ENCODE results near the gene HCN4.
"Not testable (repeated sequence)": the region's sequence is repeated elsewhere in the genome, so short reads cannot be mapped to it uniquely, and the experiment has no call there.

The HCN4 gene

DNA sequence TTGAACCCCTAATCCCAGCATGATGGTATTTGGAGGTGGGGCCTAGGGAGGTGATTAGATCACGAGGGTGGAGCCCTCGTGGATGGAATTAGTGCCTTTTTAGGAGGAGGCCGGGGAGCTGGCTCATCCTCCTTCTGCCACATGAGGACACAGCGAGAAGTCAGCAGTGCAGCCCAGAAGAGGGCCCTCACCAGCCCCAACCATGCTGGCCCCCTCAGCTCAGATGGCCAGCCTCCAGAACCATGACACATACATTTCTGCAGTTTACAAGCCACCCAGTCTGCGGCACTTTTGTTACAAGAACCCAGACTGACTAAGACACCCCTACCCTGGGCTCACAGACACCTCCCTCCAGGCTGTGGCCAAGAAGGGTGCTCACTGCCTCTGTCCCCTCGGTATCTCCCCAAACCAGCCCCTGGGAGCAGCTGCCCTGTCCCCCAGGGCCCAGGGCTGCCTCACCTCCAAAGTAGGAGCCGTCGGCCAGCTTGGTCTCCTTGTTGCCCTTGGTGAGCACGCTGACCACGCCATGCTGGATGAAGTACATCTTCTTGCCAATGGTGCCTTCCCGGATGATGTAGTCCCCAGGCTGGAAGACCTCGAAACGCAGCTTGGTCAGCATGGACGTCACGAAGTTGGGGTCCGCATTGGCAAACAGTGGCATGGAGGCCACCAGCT is 44.1 kb downstream of the HCN4 start:
- no peak for DNase-seq (ENCODE audit: low read depth)

DNA sequence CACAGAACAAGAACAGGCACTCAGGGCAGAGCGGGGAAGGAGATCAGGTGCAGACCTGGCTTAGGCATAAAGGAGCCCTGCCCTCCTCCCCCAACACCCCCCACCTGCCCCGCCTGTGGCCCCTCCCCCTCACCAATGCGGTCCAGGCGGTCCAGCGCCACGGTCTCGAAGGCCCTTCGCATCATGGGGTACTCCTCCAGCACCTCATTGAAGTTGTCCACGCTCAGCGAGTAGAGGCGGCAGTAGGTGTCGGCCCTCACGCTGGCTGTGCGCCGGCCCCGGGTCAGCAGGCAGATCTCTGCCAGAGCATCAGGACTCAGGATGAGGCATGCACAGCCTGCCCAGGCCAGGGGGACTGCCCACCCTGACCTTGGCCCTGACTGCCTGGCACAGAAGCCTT is 44.8 kb downstream of the HCN4 start:
- DNase-seq (ENCODE audit: low read depth): no peak

DNA sequence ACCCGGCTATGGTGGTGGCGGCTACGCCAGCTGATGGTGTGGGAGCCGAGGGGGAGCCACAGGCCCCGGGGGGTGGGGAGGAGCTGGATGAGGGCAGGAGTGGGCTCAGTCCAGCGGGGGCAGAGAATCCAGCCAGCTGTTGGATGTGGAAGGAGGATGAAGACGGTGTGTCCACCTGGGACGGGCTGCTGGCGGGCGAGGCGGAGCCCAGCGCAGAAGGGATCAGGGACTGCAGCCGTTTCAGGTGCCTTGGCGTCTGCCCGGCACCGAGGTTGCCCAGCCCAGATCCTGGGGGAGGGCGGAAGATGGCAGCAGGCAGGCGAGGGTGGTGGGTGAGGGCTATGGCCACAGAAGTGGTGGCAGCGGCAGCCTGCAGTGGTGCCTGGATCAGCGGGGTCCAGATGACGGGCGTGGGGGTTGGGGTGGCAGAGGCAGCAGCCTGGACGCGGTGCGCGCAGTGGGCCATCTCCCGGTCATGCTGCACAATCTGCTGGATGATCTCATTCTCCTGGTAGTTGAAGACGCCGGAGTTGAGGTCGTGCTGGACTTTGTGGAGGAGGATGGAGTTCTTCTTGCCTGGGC is 45.3 kb downstream of the HCN4 start:
- DNase-seq (ENCODE audit: low read depth): no peak

DNA sequence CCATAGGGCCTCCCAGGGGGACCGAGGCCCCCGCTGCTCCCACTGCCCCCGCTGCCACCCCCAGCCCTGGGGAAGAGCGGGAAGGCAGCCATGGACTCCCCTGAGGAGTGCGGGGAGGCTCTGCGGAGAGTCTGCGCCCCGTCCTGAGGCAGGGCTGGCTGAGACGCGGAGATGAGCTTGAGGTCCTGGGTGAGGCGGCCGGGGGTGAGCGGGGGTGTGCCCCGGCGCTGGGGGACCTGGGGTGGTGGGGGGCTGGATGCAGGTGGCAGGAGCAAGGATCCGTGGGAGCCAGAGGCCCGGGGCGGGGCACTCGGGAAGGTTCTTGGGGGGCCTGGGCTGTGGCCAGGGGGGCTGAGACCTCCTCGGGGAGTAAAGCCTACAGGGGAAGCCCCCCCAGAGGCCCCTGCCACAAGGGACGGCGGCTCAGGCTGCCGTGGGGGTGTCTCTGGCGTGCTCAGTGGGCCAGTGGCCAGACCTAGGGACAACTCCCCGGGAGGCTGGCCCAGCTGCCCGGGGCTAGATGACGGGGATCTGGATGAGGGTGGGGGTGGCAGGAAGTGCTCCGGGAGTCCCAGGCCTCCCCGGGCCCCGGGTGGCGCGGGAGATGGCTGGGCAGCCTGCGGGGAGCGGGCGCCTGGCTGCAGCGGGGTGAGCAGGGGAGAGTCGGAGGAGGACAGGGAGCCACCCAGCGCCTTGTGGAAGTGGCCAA is 45.9 kb downstream of the HCN4 start:
- DNase-seq (ENCODE audit: low read depth): no peak

DNA sequence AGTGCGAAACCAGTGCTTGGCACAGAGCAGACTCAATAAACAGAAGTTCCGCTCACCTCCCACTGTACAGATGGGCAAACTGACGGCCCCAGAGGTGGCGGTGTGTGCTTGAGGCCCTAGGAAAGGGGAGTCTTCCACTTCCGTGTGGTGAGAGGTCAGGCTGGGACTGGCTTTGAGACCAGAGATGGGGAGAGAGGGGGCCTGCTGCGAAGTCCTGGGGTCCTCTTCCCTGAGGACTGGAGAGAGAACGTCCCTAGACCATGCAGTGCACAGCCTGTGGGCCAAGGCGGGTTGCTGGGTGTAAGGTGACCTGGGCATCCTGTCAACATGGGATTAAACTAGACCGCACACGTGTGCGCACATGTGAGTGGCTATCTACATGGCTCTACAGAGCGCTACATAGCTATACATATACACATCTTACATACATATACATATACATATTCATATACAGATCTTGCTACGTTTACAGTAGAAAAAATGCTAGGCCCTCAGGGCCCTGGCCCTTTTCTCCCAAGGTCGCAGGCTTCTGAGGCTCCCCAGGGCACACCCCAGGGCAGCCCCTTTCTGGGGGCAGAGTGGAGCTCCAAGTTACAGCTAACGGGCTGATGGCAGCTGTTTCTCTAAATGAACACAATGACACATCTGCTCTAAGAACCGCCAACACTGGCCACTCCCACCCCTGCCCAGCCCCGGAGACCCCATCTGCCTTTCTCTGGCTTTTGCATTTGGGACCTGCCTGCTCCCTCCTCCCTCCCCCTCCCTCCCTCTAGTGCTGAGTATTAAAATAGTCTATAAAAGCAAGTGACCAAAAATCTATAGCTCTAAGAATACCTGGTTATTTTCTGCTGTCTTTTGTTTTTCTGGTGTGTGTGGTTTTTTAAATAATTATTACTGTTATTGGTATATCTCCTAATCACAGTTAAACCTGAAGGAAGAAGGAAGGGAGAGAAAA is 47.0 kb downstream of the HCN4 start:
- DNase-seq (ENCODE audit: low read depth): no peak

DNA sequence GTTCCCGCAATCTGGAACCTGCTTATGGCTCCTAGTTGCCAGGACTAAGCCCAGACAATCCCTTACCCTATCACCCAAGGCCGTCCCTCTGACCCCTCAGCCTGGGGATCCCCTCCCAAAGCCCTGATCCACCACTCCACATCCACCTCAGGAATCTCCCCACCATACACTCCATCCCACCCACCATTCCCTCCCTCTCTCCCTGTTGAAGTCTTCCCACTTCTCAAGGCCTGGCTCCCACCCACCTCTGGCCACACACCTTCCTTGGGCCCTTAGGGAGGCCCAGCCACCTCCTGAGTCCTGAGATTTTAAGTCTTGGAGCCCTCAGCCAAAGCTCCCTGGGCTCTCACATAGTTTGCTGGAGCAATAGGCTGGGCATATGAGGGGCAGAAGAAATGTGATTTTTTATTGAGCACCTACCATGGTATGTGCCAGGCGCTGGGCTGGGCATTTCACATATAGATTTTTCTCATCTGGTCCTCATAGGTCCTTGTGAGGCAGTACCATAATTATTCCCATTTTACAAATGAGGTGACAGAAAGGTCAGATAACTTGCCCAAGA is 48.1 kb downstream of the HCN4 start:
- DNase-seq (ENCODE audit: low read depth): no peak

DNA sequence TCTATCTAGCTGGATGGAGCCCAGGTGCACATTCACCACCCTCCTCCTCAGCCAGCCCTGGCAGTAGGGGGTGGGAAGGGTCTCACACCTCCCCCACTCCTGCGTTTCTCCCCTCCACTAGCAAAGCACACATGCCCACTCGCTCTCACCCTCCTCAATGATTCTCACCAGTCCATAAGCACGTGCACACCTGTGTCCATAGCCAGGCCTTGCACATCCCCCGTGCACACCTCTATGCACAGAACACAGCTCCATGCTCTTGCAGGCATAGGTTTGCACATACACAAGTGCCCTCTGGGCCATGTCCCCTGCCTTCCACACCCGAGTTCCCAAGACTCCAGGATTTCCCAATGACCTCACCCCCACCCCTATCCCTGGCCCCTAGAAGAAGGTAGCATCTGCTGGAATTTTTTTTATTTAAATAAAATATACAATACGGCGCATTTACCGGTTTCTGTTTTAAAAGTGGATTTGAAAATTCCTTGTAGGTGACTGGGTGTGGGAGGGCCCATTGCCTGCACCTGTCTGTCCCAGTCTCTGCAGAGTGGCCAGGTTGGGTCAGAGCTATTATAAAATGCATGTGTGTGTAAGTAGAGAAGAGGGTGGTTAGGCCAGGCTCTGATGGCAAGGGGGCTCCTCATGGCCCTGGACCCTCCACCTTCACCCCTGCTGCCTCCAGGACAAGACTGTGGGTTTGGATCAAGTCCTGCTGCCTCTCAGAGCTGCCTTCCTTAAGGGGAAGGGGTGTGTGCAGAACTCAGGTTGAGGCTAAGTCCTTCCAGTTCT is 49.1 kb downstream of the HCN4 start:
- DNase-seq (ENCODE audit: low read depth): no peak

DNA sequence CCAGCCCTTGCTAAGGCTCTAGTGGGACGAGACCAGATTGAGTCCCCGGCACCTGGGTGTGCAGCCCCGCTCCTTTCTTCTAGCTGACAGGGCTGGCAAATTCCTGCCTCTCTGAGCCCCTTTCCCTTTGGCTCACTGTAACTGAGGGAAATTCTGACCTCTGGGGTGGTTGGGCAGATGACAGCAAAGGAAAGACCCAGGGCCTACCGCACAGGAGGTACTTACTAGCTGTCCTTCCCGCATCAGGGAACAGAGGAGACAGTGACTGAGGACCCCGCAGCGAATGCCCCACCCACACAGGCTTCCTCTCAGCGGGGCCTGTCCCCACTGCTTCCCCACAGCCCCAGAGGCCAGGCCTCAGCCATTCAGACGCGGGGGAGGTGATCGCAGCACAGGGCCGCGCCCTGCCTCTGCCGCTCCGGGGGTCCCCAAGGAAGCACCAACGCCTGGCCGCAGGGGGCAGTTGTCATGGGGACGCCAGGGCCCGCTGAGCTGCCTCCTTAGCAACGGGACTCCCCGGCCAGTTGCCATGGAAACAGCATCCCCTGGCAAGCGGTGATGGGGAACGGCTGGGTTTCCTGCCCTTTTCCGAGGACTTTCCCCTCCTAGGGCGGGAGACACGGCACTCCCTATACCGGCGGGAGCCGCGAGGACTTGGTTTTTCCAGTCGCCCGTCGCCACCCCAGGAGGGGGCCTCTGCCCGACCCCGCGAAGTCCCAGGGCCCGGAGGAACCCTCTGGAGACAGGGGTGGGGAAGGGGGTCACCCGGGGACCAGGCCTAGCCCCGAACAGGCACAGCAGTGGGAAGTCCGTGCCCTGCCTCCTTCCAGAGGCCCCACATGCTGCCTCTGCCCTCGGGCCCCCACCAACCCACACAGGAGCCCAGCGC is 50.1 kb downstream of the HCN4 start:
- DNase-seq (ENCODE audit: low read depth): no peak

DNA sequence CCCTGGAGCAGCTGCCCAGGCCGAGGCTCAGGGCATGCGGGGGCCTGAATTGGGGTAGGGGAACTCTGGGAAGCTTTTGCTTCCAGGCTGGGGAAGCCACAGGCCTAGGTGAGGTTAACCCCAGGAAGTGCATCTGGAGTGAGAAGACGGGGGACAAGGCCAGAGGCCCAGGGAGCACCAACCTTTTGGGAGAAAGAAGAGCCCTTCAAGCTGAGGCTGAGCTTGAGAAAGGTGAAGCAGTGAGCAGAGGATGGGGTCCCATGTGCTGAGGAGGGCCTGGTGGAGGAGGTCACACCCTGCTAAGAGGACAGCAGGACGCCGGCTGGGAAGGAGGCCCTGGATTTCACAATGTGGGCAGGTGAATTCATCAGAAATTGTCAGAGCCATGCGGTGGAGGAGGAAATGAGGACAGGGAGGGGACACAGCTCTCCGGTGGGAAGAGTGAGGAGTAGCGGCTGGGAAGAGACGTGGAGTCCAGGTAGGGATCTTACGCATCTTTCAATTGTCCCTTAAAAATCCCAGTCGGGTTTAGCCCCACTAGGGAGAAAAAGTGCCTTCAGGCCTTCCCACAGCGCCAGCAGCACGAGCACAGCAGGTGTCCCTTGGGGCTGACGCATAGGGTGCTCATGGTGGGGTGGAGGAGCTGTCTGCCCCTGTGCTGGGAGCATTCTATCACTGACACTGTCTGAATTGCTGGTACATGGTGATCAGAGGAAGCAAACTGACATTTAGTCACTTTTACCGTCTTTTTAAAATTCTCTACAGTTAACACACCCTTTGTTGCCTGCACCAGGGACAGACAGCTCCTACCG is 50.9 kb downstream of the HCN4 start:
- no peak for DNase-seq (ENCODE audit: low read depth)

DNA sequence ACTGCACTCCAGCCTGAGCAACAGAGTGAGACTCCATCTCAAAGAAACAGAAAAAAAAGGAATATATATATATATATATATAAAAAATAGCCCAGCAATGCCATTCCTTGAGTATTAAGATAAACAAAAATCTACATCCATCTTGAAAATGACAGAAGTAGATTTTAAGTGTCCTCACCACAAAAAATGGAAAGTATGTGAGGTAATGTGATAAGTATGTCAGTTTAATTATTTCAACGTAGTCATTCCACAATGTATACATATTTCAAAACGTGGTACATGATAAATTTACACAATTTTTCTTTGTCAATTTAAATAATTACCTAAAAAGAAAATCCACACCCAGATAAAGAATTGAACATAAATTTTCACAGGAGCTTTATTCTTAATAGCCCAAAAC is 54.9 kb downstream of the HCN4 start:
- DNase-seq (ENCODE audit: low read depth): no peak

DNA sequence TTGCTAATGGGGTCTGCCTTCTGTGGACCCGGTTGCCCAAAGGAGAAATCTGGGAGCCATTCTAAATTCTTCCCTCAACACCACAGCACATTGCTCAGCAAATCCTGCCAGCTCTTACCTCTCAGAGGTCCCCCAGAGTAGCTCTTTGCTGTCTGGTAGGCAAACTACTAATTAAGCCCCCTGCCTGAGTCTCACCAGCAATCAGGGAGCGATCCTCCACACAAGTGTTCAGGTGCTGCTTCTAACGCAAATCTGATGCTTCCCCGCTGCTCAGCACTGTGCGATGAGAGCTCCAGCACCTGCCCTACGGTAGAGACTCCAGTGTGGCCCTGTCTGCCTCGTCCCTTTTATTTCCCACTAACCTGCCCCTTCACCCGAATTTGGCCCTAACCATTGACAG is 60.5 kb downstream of the HCN4 start:
- no peak for DNase-seq (ENCODE audit: low read depth)

DNA sequence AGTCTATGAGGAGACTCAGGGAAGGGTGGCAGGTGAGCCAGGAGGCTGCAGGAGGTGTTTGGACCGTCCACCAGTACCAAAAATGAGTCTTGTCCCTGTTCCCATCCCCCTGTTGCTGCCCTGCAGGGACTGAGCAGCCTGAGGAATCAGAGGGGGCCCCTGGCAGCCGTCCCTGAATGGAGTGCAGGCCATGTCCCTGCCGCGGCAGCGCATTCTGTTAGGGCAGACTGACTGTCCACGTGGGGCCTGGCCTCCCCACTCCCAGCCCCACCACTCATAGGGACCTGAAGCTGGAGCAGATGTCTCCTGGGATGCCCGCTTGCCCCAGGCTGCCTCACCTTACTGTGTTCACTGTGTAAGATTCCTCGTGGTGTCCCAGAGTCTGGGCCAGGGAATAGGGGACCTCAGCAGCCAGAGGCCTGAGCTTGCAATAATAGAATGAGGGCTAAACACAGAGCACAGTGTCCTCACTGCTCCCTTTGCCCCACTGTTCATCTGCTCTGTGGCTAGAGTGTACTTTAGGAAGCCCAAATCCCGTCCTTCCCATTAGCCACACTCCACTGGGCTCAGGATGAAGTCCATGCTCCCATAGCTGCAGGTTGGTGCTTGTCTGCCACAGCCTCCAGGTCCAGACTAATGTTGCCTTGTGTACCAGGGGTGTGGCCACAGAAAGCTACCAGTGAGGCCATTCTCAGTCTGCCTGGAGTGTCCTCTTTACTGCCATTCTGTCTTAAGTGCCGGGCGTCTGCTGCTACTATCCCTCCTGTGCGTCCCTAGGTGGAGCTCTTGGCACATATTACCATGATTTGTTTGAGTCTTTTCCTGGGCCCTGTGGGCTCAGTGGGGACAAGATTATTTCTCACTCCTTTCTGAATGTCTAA is 63.2 kb downstream of the HCN4 start:
- no peak for DNase-seq (ENCODE audit: low read depth)

DNA sequence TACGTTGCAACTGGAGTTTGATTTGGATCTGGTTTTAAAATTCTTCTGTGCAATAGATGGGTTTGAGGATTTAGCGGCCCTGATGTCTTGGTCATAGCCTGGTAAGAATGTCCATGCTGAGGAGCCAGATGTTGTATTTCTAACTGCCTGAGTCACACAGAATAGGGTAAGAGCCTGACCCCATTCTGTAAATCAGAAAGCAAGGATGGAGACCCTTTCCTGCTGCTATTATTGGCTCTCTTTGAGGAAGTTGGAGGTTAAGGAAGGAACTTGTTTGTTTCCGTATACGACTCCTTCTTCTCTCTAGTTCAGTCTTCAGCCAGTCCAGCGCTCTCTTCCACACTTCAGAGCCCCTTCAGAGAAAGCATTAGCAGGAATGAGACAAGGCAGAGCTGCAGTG is 65.1 kb downstream of the HCN4 start:
- DNase-seq (ENCODE audit: low read depth): no peak

DNA sequence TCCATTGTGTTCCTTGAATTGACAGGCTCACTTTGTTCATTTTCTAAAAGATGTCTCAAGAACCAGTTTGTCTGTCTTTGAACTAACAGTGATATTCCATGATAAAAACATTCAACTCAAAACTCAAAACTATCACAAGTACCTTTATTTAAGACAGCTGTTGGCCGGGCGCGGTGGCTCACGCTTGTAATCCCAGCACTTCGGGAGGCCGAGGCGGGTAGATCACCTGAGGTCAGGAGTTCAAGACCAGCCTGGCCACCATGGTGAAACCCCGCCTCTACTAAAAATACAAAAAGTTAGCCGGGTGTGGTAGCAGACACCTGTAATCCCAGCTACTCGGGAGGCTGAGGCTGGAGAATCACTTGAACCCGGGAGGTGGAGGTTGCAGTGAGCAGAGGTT is 68.5 kb downstream of the HCN4 start:
- not testable (repeated sequence) for DNase-seq (ENCODE audit: low read depth)

DNA sequence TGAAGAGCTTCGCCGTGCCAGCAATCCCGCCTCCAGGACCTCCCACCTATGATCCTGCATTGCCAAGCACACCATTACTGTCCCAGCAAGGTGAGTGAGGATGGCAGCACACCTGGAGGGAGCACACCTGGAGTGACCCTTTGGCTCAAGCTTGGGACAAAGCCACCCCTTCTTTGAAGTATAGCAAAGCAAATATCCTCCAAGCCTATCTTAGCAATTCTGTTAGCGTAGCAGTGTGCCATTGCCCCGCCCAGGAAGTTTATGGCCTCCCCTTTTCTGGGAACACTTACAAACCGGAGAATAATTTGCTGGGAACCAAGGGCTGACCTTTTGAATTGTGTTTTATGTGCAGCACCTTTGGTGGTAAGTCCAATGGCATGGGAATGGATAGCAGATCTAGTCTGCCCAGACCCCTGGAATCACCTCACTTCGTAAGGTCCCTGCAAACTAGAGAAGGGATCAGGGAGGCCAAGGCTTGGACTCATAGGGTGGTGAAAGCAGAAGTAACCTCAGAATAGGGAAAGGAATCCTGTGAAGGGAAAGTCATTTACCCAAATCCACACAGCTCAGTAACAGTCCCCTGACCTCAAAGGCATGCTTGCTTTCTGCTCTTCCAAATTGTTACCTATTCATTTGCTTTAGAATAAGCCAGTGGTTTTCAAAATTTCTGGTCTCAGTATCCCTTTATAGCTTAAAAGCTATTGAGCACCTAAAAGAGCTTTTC is 70.1 kb downstream of the HCN4 start:
- DNase-seq (ENCODE audit: low read depth): no peak

DNA sequence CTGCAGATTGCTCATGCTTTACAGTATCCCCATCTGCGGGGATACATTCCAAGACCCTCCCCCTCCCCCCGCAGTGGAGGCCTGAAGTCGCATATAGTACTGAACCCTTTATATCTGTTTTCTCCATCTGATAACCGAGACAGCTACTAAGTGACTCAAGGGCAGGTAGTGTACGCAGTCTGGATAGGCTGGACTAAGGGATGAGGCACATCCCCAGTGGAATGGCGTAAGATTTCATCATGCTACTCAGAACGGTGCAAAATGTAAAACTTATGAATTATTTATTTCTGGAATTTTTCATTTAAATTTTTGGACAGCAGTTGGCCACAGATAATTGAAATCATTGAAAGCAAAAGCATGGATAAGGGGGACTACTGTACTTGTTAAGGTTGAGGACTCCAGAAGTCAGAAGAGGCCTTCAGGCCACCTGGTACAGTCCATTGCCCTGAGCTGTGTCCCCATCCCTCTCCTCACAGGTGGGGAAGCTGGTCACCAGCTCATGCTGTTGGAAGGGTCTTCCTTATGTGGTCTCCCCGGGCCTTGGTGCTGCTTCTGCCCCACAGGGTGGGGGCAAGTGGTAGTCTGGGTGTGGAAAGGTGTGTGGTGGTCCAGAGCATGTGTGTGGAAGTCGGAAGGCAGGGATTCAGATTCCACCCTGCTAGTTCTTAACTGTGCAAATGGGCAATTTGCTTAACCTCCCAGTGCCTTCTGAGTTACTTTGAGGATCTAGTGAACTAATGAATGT is 72.0 kb downstream of the HCN4 start:
- no peak for DNase-seq (ENCODE audit: low read depth)

Data from activated T-helper 9 cell treated with anti-CD3 and anti-CD28 coated beads, Interleukin-2, amount 50 U/mL, for 16 hours (primary cell).